GM23338 (cell line): Measurements from ENCODE around the gene RNU5B-1. TPM values are rescaled to one million over a fixed set of nuclear protein-coding genes. Genes with fewer than 3 reads are reported as not detected.

Experiments
- ATAC-seq: fragments of 200-7000 bp; cut with Tn5 transposase; 3 replicates; pipeline ENCODE4 v1.9.1; 2020
- DNase-seq: peaks from one replicate; pipeline ENCODE4 v3.0.0-alpha.2; 2015; ENCODE audit warnings: low spot score
- H2AFZ ChIP-seq: fragments of 200-600 bp; sonication (generic); 2 replicates; pipeline ENCODE4 v1.8.0; 2016; ENCODE audit warnings: antibody characterized with exemption, mild to moderate bottlenecking, moderate library complexity
- H3F3A ChIP-seq: fragments of 200-600 bp; sonication (generic); replicated peaks from 2 replicates; pipeline ENCODE4 v1.8.0; 2017; ENCODE audit warnings: antibody characterized with exemption, mixed run types, low read depth
- H3K27ac ChIP-seq: fragments of 200-600 bp; sonication (generic); 2 replicates; pipeline ENCODE4 v1.6.1; 2016; ENCODE audit warnings: low read depth
- H3K27me3 ChIP-seq: fragments of 200-600 bp; sonication (generic); 2 replicates; pipeline ENCODE4 v1.8.0; 2016; ENCODE audit warnings: mild to moderate bottlenecking, mixed run types, moderate library complexity; ENCODE audit not compliant: insufficient read depth
- H3K36me3 ChIP-seq: fragments of 200-600 bp; sonication (generic); 2 replicates; pipeline ENCODE4 v1.8.0; 2016; ENCODE audit warnings: mild to moderate bottlenecking; ENCODE audit not compliant: insufficient read depth
- H3K4me1 ChIP-seq: fragments of 200-600 bp; sonication (generic); 2 replicates; pipeline ENCODE4 v1.8.0; 2016; ENCODE audit warnings: mild to moderate bottlenecking, moderate library complexity; ENCODE audit not compliant: insufficient read depth
- H3K4me2 ChIP-seq: fragments of 200-600 bp; sonication (generic); 2 replicates; pipeline ENCODE4 v1.7.1; 2017; ENCODE audit warnings: mixed run types
- H3K4me3 ChIP-seq: fragments of 200-600 bp; sonication (generic); 2 replicates; pipeline ENCODE4 v1.6.1; 2016; ENCODE audit warnings: mixed run types
- H3K79me2 ChIP-seq: fragments of 200-600 bp; sonication (generic); replicated peaks from 2 replicates; pipeline ENCODE4 v1.8.0; 2017; ENCODE audit warnings: mild to moderate bottlenecking; ENCODE audit not compliant: insufficient read depth
- H3K9me2 ChIP-seq: fragments of 200-600 bp; sonication (generic); 2 replicates; pipeline ENCODE4 v1.8.0; 2017; ENCODE audit not compliant: insufficient read depth
- H4K20me1 ChIP-seq: fragments of 200-600 bp; sonication (generic); replicated peaks from 2 replicates; pipeline ENCODE4 v1.8.0; 2017; ENCODE audit warnings: mild to moderate bottlenecking; ENCODE audit not compliant: insufficient read depth
- H3K27ac Mint-ChIP-seq: 2 replicates; pipeline ENCODE4 v1.8.0; 2020; ENCODE audit warnings: inconsistent platforms, mild to moderate bottlenecking, moderate library complexity, mixed read lengths
- H3K27me3 Mint-ChIP-seq: 3 replicates; pipeline ENCODE4 v1.8.0; 2022; ENCODE audit warnings: low read depth, mild to moderate bottlenecking, moderate library complexity, mixed read lengths, inconsistent platforms; ENCODE audit not compliant: insufficient read depth, poor library complexity
- H3K36me3 Mint-ChIP-seq: 3 replicates; pipeline ENCODE4 v1.8.0; 2021; ENCODE audit warnings: low read depth, mild to moderate bottlenecking, inconsistent platforms, moderate library complexity, mixed read lengths
- H3K4me1 Mint-ChIP-seq: 3 replicates; pipeline ENCODE4 v1.8.0; 2020; ENCODE audit warnings: mild to moderate bottlenecking, inconsistent platforms, mixed read lengths
- H3K4me3 Mint-ChIP-seq: 3 replicates; pipeline ENCODE4 v1.8.0; 2021; ENCODE audit warnings: moderate library complexity, mild to moderate bottlenecking, inconsistent platforms, mixed read lengths
- H3K9me3 Mint-ChIP-seq: 3 replicates; pipeline ENCODE4 v1.8.0; 2020; ENCODE audit warnings: moderate library complexity, mild to moderate bottlenecking, inconsistent platforms, mixed read lengths
- CREB1 ChIP-seq: fragments of 250-450 bp; sonication (Bioruptor Pico); IDR thresholded peaks from 2 replicates; pipeline ENCODE4 v1.5.0; 2020; ENCODE audit warnings: low read depth, mild to moderate bottlenecking, moderate library complexity
- CTCF ChIP-seq, 2 experiments: fragments of 200-600 bp in 1 of 2; sonication (generic) in 1 of 2; conservative IDR thresholded peaks; 2 replicates each; pipeline versions ENCODE4 v1.5.1 to v1.6.1; 2016 to 2017; ENCODE audit warnings: antibody characterized with exemption in 2 of 2, low read depth in 2 of 2, mild to moderate bottlenecking in 2 of 2, moderate library complexity in 1 of 2
- ETS1 ChIP-seq: IDR thresholded peaks from 2 replicates; pipeline ENCODE4 v1.6.1; 2016; ENCODE audit warnings: antibody characterized with exemption
- EZH2 ChIP-seq: fragments of 200-600 bp; sonication (generic); IDR thresholded peaks from one replicate; pipeline ENCODE4 v1.8.0; 2017; ENCODE audit warnings: antibody characterized with exemption, mild to moderate bottlenecking, low read depth; ENCODE audit not compliant: unreplicated experiment
- EZH2phosphoT487 ChIP-seq: fragments of 200-600 bp; sonication (generic); IDR thresholded peaks from one replicate; pipeline ENCODE4 v1.8.1; 2018; ENCODE audit warnings: antibody characterized with exemption; ENCODE audit not compliant: unreplicated experiment
- JUNB ChIP-seq: IDR thresholded peaks from one replicate; pipeline ENCODE4 v1.6.1; 2016; ENCODE audit warnings: antibody characterized with exemption; ENCODE audit not compliant: unreplicated experiment
- NANOG ChIP-seq: IDR thresholded peaks from 2 replicates; pipeline ENCODE4 v1.6.1; 2016; ENCODE audit warnings: antibody characterized with exemption, borderline replicate concordance
- POLR2AphosphoS5 ChIP-seq: IDR thresholded peaks from 2 replicates; pipeline ENCODE4 v1.6.1; 2016; ENCODE audit warnings: antibody characterized with exemption, low read depth
- REST ChIP-seq: IDR thresholded peaks from one replicate; pipeline ENCODE4 v1.6.1; 2018; ENCODE audit warnings: antibody characterized with exemption; ENCODE audit not compliant: unreplicated experiment
- ZNF114 ChIP-seq: fragments of 250-450 bp; sonication (Bioruptor Pico); IDR thresholded peaks from 2 replicates; pipeline ENCODE4 v1.5.0; 2020; ENCODE audit warnings: mild to moderate bottlenecking, moderate library complexity
- ZNF331 ChIP-seq: fragments of 250-450 bp; sonication (Bioruptor Pico); IDR thresholded peaks from 2 replicates; pipeline ENCODE4 v1.5.0; 2020; ENCODE audit warnings: low read depth, mild to moderate bottlenecking, moderate library complexity
- ZNF462 ChIP-seq: fragments of 250-450 bp; sonication (Bioruptor Pico); IDR thresholded peaks from 2 replicates; pipeline ENCODE4 v1.5.0; 2020; ENCODE audit warnings: mild to moderate bottlenecking, moderate library complexity
- polyA plus RNA-seq: library from polyadenylated mRNA; unstranded; fragments of >200 nt; fragmentation: Nextera tagmentation; extraction: Ambion mirVana; gene quantifications from 2 replicates; pipeline ENCODE4 v1.2.1, GENCODE V29; 2016
- total RNA-seq: library from RNA; depleted of rRNA; stranded (reverse); fragments of >200 nt; shearing (Covaris generic); gene quantifications from 2 replicates; pipeline ENCODE4 v1.2.3, GENCODE V29; 2014

The RNU5B-1 gene
- total and polyA plus RNA-seq, 2 experiments from 2014 or later, result not detected

GRCh38 chr15:65335278-65336055 lies 31.0 kb downstream of the RNU5B-1 start:
- no peaks in the 10 kb centered on the region for H3K9me3 Mint-ChIP-seq
- Histone ChIP-seq H3K27ac (no peak overlapping the region), H3K4me2 (no peak overlapping the region), H3K36me3 (no peaks in the 10 kb centered on the region), H4K20me1 (peaks cover 1% of the 10 kb centered on the region; the same call in 1 of the 2 replicates), H3K79me2 (no peaks in the 10 kb centered on the region), H3K4me3 (no peak overlapping the region), H3F3A (peaks cover 13% of the 10 kb centered on the region; the same call in 1 of the 2 replicates), H3K4me1 (peaks cover 76% of the 10 kb centered on the region), H3K27me3 (no peaks in the 10 kb centered on the region), H2AFZ (no peak overlapping the region), H3K9me2 (no peaks in the 10 kb centered on the region)
- peaks cover 13% of the 10 kb centered on the region for H3K36me3 Mint-ChIP-seq
- DNase-seq, result no peak
- H3K4me3 Mint-ChIP-seq, result no peak overlapping the region
- ATAC-seq, result no peak
- H3K4me1 Mint-ChIP-seq, result peaks cover 73% of the 10 kb centered on the region
- TF ChIP-seq CREB1 (CRISPR knock-in tag) (no peak), POLR2AphosphoS5 (no peak), JUNB (no peak), NANOG (no peak), ETS1 (no peak), EZH2 (no peak), ZNF462 (CRISPR knock-in tag) (no peak), EZH2phosphoT487 (no peak), REST (no peak), ZNF114 (CRISPR knock-in tag) (no peak), CTCF (conservative IDR thresholded peaks at IDR 0.05; ENCODE audit: low read depth in 2 of 2) (no peak), ZNF331 (no peak)
- H3K27ac Mint-ChIP-seq, result no peak overlapping the region
- H3K27me3 Mint-ChIP-seq, result peaks cover 9% of the 10 kb centered on the region
